ENCODE data around the gene KATNAL1. TPM values are rescaled to one million over a fixed set of nuclear protein-coding genes. Genes with fewer than 3 reads are reported as not detected.

The KATNAL1 gene
- polyA plus RNA-seq, 1 donor (not counting 4 experiments of a cell fraction or from before 2014, with no cell fraction given): 10.1 TPM

DNA sequence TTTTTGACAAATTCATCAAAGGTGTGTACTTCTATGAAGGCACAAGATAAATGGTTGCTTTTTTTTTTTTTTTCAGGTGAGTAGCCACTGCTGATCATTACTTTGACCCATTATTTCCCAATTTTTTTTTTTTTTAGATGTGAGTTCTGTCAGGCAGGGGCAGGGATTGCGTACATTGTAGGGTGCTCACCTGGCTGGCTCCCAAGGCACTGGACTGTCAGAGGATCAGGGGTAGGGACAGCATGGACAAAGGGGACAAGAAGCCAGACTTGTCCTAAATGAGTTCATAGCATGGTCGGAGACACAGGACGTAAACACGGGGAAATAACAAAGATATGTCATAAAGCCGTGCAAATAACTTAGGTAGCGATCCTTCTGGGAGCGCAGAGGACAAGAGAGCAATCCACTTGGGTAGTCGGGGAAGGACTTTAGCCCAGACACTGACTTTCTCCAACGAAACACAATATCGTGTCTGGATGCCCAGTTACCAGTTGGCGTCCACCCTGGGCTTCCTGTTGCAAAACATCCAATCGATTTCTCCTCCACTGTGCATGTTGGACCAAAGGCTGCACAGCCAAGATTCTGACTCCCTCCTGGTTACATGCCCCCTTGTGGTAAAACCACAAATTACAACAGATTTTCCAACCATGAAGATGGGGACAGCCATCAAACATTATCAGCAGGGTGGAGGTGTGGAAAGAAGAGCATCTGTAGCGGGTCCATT, 27.5 kb upstream of the KATNAL1 start:
- Histone ChIP-seq H4K20me1 (ENCODE audit: control insufficient read depth, extremely low read depth, insufficient read depth, low read length) (no peaks in the 10 kb centered on the region), H3K9me1 (ENCODE audit: control insufficient read depth, extremely low read depth, insufficient read depth, low read length) (no peaks in the 10 kb centered on the region), H3K27ac (ENCODE audit: control insufficient read depth, insufficient read depth, low read length) (no peak overlapping the region), H3K9ac (ENCODE audit: control insufficient read depth, extremely low read depth, insufficient read depth, low read length) (no peak overlapping the region), H3K9me3 (ENCODE audit: control insufficient read depth, low read depth, low read length) (no peaks in the 10 kb centered on the region), H2AFZ (ENCODE audit: control insufficient read depth, low read length) (no peak overlapping the region), H3K4me2 (ENCODE audit: control insufficient read depth, extremely low read depth, insufficient read depth, low read depth, low read length) (no peak overlapping the region), H3K79me2 (ENCODE audit: control insufficient read depth, insufficient read depth, low read length) (no peaks in the 10 kb centered on the region), H3K4me1 (ENCODE audit: control insufficient read depth, extremely low read depth, insufficient read depth, low read length) (peaks cover 10% of the 10 kb centered on the region), H3K4me3 (ENCODE audit: control insufficient read depth in 2 of 3, extremely low read depth in 1 of 3, insufficient read depth in 2 of 3, low read depth in 1 of 3, low read length in 3 of 3) (no peak overlapping the region), H3K27me3 (ENCODE audit: control insufficient read depth, extremely low read depth, insufficient read depth, low read length) (no peaks in the 10 kb centered on the region), H3K36me3 (ENCODE audit: control insufficient read depth in 2 of 2, extremely low read depth in 1 of 2, insufficient read depth in 2 of 2, low read length in 2 of 2) (no peaks in the 10 kb centered on the region)
- dilution Hi-C loops (cut with MboI; ENCODE audit: extremely low pct_ligation_motif_present, low sequenced_read_pairs): no loop called here
- FAIRE-seq (no peak), DNase-seq (ENCODE audit: low read depth, low spot score) (no peak)
- TF ChIP-seq, protein P1, sequence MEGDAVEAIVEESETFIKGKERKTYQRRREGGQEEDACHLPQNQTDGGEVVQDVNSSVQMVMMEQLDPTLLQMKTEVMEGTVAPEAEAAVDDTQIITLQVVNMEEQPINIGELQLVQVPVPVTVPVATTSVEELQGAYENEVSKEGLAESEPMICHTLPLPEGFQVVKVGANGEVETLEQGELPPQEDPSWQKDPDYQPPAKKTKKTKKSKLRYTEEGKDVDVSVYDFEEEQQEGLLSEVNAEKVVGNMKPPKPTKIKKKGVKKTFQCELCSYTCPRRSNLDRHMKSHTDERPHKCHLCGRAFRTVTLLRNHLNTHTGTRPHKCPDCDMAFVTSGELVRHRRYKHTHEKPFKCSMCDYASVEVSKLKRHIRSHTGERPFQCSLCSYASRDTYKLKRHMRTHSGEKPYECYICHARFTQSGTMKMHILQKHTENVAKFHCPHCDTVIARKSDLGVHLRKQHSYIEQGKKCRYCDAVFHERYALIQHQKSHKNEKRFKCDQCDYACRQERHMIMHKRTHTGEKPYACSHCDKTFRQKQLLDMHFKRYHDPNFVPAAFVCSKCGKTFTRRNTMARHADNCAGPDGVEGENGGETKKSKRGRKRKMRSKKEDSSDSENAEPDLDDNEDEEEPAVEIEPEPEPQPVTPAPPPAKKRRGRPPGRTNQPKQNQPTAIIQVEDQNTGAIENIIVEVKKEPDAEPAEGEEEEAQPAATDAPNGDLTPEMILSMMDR (optimal IDR thresholded peaks at IDR 0.05 in 1 of 3, IDR thresholded peaks at IDR 0.05 in 1 of 3, conservative IDR thresholded peaks at IDR 0.05 in 1 of 3; ENCODE audit: extremely low read depth in 1 of 3, insufficient read depth in 2 of 3, low read length in 3 of 3): peak; percentile 49 to 60 (median 57)
- no peak for TF ChIP-seq EZH2 (IDR thresholded peaks at IDR 0.05; ENCODE audit: low read length)

DNA sequence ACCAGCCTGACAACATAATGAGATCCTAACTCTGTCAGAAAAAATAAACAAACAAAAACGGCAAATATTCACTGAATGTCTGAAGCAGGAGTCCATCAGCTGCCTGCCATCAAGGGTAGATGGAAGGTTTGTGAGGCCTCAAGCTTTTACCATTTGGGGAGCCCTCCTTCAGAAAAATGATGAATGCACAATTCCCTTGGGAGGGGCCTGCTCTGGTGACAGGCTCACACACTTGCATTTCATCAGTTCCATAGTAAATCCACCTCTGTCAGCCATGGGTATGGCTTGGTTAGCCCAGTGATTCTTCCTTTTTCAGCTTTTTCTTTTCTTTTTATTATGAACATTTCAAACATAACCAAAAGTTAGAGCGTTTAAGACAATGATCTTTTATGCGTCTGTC, 26.3 kb upstream of the KATNAL1 start:
- Histone ChIP-seq H2AFZ (ENCODE audit: control insufficient read depth, low read length) (no peak overlapping the region), H3K27ac (ENCODE audit: control insufficient read depth, insufficient read depth, low read length) (no peak overlapping the region), H3K4me3 (ENCODE audit: control insufficient read depth in 2 of 3, extremely low read depth in 1 of 3, insufficient read depth in 2 of 3, low read depth in 1 of 3, low read length in 3 of 3) (no peak overlapping the region), H3K4me1 (ENCODE audit: control insufficient read depth, extremely low read depth, insufficient read depth, low read length) (peaks cover 6% of the 10 kb centered on the region), H3K27me3 (ENCODE audit: control insufficient read depth, extremely low read depth, insufficient read depth, low read length) (no peaks in the 10 kb centered on the region), H3K79me2 (ENCODE audit: control insufficient read depth, insufficient read depth, low read length) (no peaks in the 10 kb centered on the region), H3K9me3 (ENCODE audit: control insufficient read depth, low read depth, low read length) (no peaks in the 10 kb centered on the region), H3K9ac (ENCODE audit: control insufficient read depth, extremely low read depth, insufficient read depth, low read length) (no peak overlapping the region), H3K4me2 (ENCODE audit: control insufficient read depth, extremely low read depth, insufficient read depth, low read depth, low read length) (no peak overlapping the region), H3K9me1 (ENCODE audit: control insufficient read depth, extremely low read depth, insufficient read depth, low read length) (no peaks in the 10 kb centered on the region), H4K20me1 (ENCODE audit: control insufficient read depth, extremely low read depth, insufficient read depth, low read length) (no peaks in the 10 kb centered on the region), H3K36me3 (ENCODE audit: control insufficient read depth in 2 of 2, extremely low read depth in 1 of 2, insufficient read depth in 2 of 2, low read length in 2 of 2) (no peaks in the 10 kb centered on the region)
- dilution Hi-C loops (cut with MboI; ENCODE audit: extremely low pct_ligation_motif_present, low sequenced_read_pairs): no loop called here
- DNase-seq (ENCODE audit: low read depth, low spot score): no peak
- TF ChIP-seq, protein P1 (optimal IDR thresholded peaks at IDR 0.05 in 1 of 3, IDR thresholded peaks at IDR 0.05 in 1 of 3, conservative IDR thresholded peaks at IDR 0.05 in 1 of 3; ENCODE audit: extremely low read depth in 1 of 3, insufficient read depth in 2 of 3, low read length in 3 of 3): no peak
- no peak for TF ChIP-seq EZH2 (IDR thresholded peaks at IDR 0.05; ENCODE audit: low read length)
- no peak for FAIRE-seq
